HCT116 (cell line): ENCODE data around the gene TMEM184A. TPM values are rescaled to one million over a fixed set of nuclear protein-coding genes. Genes with fewer than 3 reads are reported as not detected.

Source experiments
- ATAC-seq: fragments of 200-7000 bp; cut with Tn5 transposase; 2 replicates; pipeline ENCODE4 v1.9.1; 2020; ENCODE audit warnings: mild to moderate bottlenecking, moderate library complexity
- BruUV-seq: library from RNA; stranded (reverse); fragments of 400-500 nt; replicated peaks from 2 replicates; lab custom pipeline; 2021; lab: Mats Ljungman, UMichigan
- CTCF ChIA-PET: fragments of 300-600 bp; sonication (Branson Sonifier 250); formaldehyde crosslinking; loops from one replicate; lab custom pipeline; 2021; ENCODE audit warnings: antibody characterized with exemption; lab: Charles Lee
- POLR2A ChIA-PET: fragments of 300-600, 350-600 bp; sonication (Branson Sonifier 250); formaldehyde crosslinking; loops from one replicate; lab custom pipeline; 2021; ENCODE audit warnings: antibody characterized with exemption; lab: Charles Lee
- RAD21 ChIA-PET, 2 experiments: fragments of 300-600 bp; sonication (Branson Sonifier 250); formaldehyde crosslinking; loops; one replicate each; lab custom pipeline; 2023; ENCODE audit warnings: low total read pairs in 2 of 2; ENCODE audit not compliant: uncharacterized antibody in 2 of 2, unreplicated experiment in 2 of 2, low non-redundant PET in 1 of 2; lab: Charles Lee
- DNase-seq: peaks from one replicate; pipeline ENCODE4 v3.0.0-alpha.2; 2010; ENCODE audit warnings: low read depth, low spot score
- H2AFZ ChIP-seq: fragments of 200-600 bp; shearing (Covaris generic), sonication (generic); 2 replicates; pipeline ENCODE4 v1.6.1; 2017; ENCODE audit warnings: low read depth, mixed run types, mixed read lengths, antibody characterized with exemption, low read length; ENCODE audit not compliant: poor library complexity, severe bottlenecking
- H3K27ac ChIP-seq: 2 replicates; pipeline ENCODE4 v1.5.1; 2012; ENCODE audit warnings: low read depth, low read length
- H3K27me3 ChIP-seq: fragments of 200-600 bp; sonication (generic); 2 replicates; pipeline ENCODE4 v1.6.1; 2016; ENCODE audit warnings: mixed run types, low read length, mixed read lengths; ENCODE audit not compliant: insufficient read depth
- H3K36me3 ChIP-seq, 2 experiments: fragments of 200-500 bp in 1 of 2; fragments of 200-600 bp in 1 of 2; sonication (Bioruptor generic) in 1 of 2; sonication (generic) in 1 of 2; 2 replicates each; pipeline versions ENCODE4 v1.5.1 to v1.6.1; 2014 to 2016; ENCODE audit warnings: low read length in 2 of 2, inconsistent platforms in 1 of 2, mixed read lengths in 1 of 2, mixed run types in 1 of 2; ENCODE audit not compliant: insufficient read depth in 2 of 2, control insufficient read depth in 1 of 2
- H3K4me1 ChIP-seq, 2 experiments: fragments of 200-600 bp in 1 of 2; sonication (generic) in 1 of 2; 2 replicates each; pipeline versions ENCODE4 v1.5.1 to v1.6.1; 2012 to 2017; ENCODE audit warnings: low read length in 2 of 2, inconsistent platforms in 1 of 2, mild to moderate bottlenecking in 1 of 2, mixed read lengths in 1 of 2, mixed run types in 1 of 2, moderate library complexity in 1 of 2; ENCODE audit not compliant: insufficient read depth in 2 of 2, control insufficient read depth in 1 of 2
- H3K4me2 ChIP-seq: fragments of 200-600 bp; sonication (generic); 2 replicates; pipeline ENCODE4 v1.6.1; 2017; ENCODE audit warnings: mixed run types, low read length, mixed read lengths
- H3K4me3 ChIP-seq, 2 experiments: fragments of 200-600 bp in 1 of 2; sonication (generic) in 1 of 2; replicated peaks in 1 of 2; 2 replicates each; pipeline ENCODE4 v1.5.1; 2011 to 2016; ENCODE audit warnings: low read length in 2 of 2, control low read depth in 1 of 2, low read depth in 1 of 2, mild to moderate bottlenecking in 1 of 2, mixed read lengths in 1 of 2, mixed run types in 1 of 2
- H3K79me2 ChIP-seq: fragments of 200-600 bp; sonication (generic); 2 replicates; pipeline ENCODE4 v1.6.1; 2017; ENCODE audit warnings: mild to moderate bottlenecking, mixed run types, low read length, moderate library complexity, mixed read lengths; ENCODE audit not compliant: insufficient read depth
- H3K9ac ChIP-seq: fragments of 200-600 bp; sonication (generic); 2 replicates; pipeline ENCODE4 v1.6.1; 2016; ENCODE audit warnings: low read length, mixed read lengths
- H3K9me2 ChIP-seq: fragments of 200-600 bp; sonication (generic), shearing (Covaris generic); 2 replicates; pipeline ENCODE4 v1.6.1; 2017; ENCODE audit warnings: mixed run types, mild to moderate bottlenecking, moderate library complexity; ENCODE audit not compliant: insufficient read depth
- H3K9me3 ChIP-seq, 2 experiments: fragments of 200-500 bp in 1 of 2; fragments of 200-600 bp in 1 of 2; sonication (Bioruptor generic) in 1 of 2; sonication (generic) in 1 of 2; 2 replicates each; pipeline ENCODE4 v1.6.1; 2014 to 2017; ENCODE audit warnings: low read length in 2 of 2, mixed read lengths in 2 of 2, inconsistent platforms in 1 of 2, low read depth in 1 of 2, mild to moderate bottlenecking in 1 of 2, mixed run types in 1 of 2, moderate library complexity in 1 of 2; ENCODE audit not compliant: control insufficient read depth in 1 of 2, insufficient read depth in 1 of 2
- H4K20me1 ChIP-seq: fragments of 200-600 bp; sonication (generic), shearing (Covaris generic); 2 replicates; pipeline ENCODE4 v1.6.1; 2017; ENCODE audit warnings: mixed run types, mild to moderate bottlenecking, moderate library complexity; ENCODE audit not compliant: insufficient read depth
- POLR2A ChIP-seq: IDR thresholded peaks from 2 replicates; pipeline ENCODE4 v1.7.0; 2011; ENCODE audit warnings: borderline replicate concordance; ENCODE audit not compliant: insufficient read depth, insufficient read length; ENCODE audit errors: extremely low read depth
- POLR2AphosphoS5 ChIP-seq: IDR thresholded peaks from 2 replicates; pipeline ENCODE4 v1.6.1; 2011; ENCODE audit warnings: mild to moderate bottlenecking, low read depth, low read length, moderate library complexity
- SIN3A ChIP-seq: IDR thresholded peaks from 2 replicates; pipeline ENCODE4 v1.6.1; 2012; ENCODE audit warnings: low read depth
- SRF ChIP-seq: IDR thresholded peaks from 2 replicates; pipeline ENCODE4 v1.6.1; 2012; ENCODE audit warnings: low read depth
- intact Hi-C: fragments of 100-400 bp; cut with micrococcal nuclease; formaldehyde crosslinking; loops from 2 replicates; pipeline ENCODE4 v1.10.0; 2022
- total RNA-seq: library from RNA; stranded (reverse); gene quantifications from one replicate; pipeline ENCODE4 v1.2.1, GENCODE V29; 2021; ENCODE audit not compliant: unreplicated experiment
- TF ChIP-seq, protein P1 (sequence below): IDR thresholded peaks from 2 replicates; pipeline ENCODE4 v1.6.1; 2012; ENCODE audit warnings: low read depth

TMEM184A gene
- total RNA-seq, 1 experiment from 2014 or later = 34.8 TPM

GRCh38 chr7:1532456-1533254 lies 23.4 kb downstream of the TMEM184A start:
- Histone ChIP-seq H3K27me3 (no peaks in the 10 kb centered on the region), H3K9ac (peak overlapping the region; percentile 95), H3K4me1 (peaks cover 47 to 80% of the 10 kb centered on the region in 2 experiments), H3K79me2 (peaks cover 66% of the 10 kb centered on the region), H3K9me2 (no peaks in the 10 kb centered on the region), H4K20me1 (no peaks in the 10 kb centered on the region; the same call in 1 of the 2 replicates), H3K36me3 (peaks cover 2 to 6% of the 10 kb centered on the region in 2 experiments; a peak in 3 of 4 replicates), H3K9me3 (no peaks in the 10 kb centered on the region), H2AFZ (no peak overlapping the region), H3K4me3 (peak overlapping the region; percentile 78 to 82), H3K4me2 (peak overlapping the region; percentile 86), H3K27ac (peak overlapping the region; percentile 92)
- ATAC-seq = peak; percentile 23
- POLR2A ChIA-PET = no interaction called here
- TF ChIP-seq, protein P1, sequence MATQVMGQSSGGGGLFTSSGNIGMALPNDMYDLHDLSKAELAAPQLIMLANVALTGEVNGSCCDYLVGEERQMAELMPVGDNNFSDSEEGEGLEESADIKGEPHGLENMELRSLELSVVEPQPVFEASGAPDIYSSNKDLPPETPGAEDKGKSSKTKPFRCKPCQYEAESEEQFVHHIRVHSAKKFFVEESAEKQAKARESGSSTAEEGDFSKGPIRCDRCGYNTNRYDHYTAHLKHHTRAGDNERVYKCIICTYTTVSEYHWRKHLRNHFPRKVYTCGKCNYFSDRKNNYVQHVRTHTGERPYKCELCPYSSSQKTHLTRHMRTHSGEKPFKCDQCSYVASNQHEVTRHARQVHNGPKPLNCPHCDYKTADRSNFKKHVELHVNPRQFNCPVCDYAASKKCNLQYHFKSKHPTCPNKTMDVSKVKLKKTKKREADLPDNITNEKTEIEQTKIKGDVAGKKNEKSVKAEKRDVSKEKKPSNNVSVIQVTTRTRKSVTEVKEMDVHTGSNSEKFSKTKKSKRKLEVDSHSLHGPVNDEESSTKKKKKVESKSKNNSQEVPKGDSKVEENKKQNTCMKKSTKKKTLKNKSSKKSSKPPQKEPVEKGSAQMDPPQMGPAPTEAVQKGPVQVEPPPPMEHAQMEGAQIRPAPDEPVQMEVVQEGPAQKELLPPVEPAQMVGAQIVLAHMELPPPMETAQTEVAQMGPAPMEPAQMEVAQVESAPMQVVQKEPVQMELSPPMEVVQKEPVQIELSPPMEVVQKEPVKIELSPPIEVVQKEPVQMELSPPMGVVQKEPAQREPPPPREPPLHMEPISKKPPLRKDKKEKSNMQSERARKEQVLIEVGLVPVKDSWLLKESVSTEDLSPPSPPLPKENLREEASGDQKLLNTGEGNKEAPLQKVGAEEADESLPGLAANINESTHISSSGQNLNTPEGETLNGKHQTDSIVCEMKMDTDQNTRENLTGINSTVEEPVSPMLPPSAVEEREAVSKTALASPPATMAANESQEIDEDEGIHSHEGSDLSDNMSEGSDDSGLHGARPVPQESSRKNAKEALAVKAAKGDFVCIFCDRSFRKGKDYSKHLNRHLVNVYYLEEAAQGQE = no peak
- TF ChIP-seq SRF (no peak), POLR2AphosphoS5 (peak; percentile 48), SIN3A (no peak), POLR2A (no peak)
- peak; percentile 43 for DNase-seq
- CTCF ChIA-PET = no interaction called here
- BruUV-seq = TSS peak; percentile 91
- intact Hi-C loops = loop anchor here (1.0 kb wide), 1 partner anchor 24 kb away; the partner anchor contains the start of gene TMEM184A
- RAD21 ChIA-PET = interaction anchor here in 1 of 2 experiments (1.0 kb wide), 1 partner anchor 24 kb away, joined by 3 read pairs; the partner anchor contains the start of gene TMEM184A
